Psoas muscle (tissue), 8 donors: Measurements from ENCODE around the gene UPF2. TPM values are rescaled to one million over a fixed set of nuclear protein-coding genes. Genes with fewer than 3 reads are reported as not detected.
A peak's percentile ranks its signal among the peaks of the same experiment; 100 is the strongest.

Experiments used
- ATAC-seq, 4 donors: fragments of 200-7000 bp; cut with Tn5 transposase; one replicate each; pipeline ENCODE4 v1.9.1; 2020; ENCODE audit warnings: moderate library complexity in 3 of 4, mild to moderate bottlenecking in 2 of 4
- DNase-seq, 2 donors: peaks; one replicate each; pipeline ENCODE4 v3.0.0-alpha.2; 2020
- H3K27ac ChIP-seq: fragments of 200-600 bp; one replicate; pipeline ENCODE4 v1.8.0; 2022
- H3K27me3 ChIP-seq, 3 donors: fragments of 200-600 bp in 1 of 3; one replicate each; pipeline versions ENCODE4 v1.6.1 to v1.8.0; 2013 to 2022; ENCODE audit warnings: low read length in 2 of 3, mild to moderate bottlenecking in 2 of 3, moderate library complexity in 1 of 3; ENCODE audit not compliant: insufficient read depth in 3 of 3
- H3K36me3 ChIP-seq, 2 donors: fragments of 200-600 bp in 1 of 2; one replicate each; pipeline versions ENCODE4 v1.6.1 to v1.8.0; 2013 to 2022; ENCODE audit warnings: low read depth in 1 of 2, mild to moderate bottlenecking in 1 of 2, moderate library complexity in 1 of 2; ENCODE audit not compliant: insufficient read depth in 1 of 2
- H3K4me1 ChIP-seq: fragments of 200-600 bp; one replicate; pipeline ENCODE4 v1.8.0; 2022
- H3K4me3 ChIP-seq: fragments of 200-600 bp; one replicate; pipeline ENCODE4 v1.8.0; 2022; ENCODE audit warnings: mild to moderate bottlenecking
- H3K9me3 ChIP-seq: fragments of 200-600 bp; one replicate; pipeline ENCODE4 v1.8.0; 2022
- CTCF ChIP-seq: fragments of 200-600 bp; IDR thresholded peaks from one replicate; pipeline ENCODE4 v1.8.0; 2022; ENCODE audit warnings: antibody characterized with exemption
- WGBS, 3 donors: extraction: QIAGEN DNeasy Blood & Tissue Kit; methylation state at CpG; one replicate each; pipeline versions ENCODE4 v1.1.6 to v1.1.7; 2013; 5-methylcytosine and 5-hydroxymethylcytosine counted together
- intact Hi-C, 2 donors: fragments of 100-400 bp; cut with DNase I; formaldehyde crosslinking; loops; one replicate each; pipeline versions ENCODE4 v1.11.0 to v1.14.2; 2022
- polyA plus RNA-seq, 3 donors: library from polyadenylated mRNA; stranded (reverse); fragments of 200-250 nt; gene quantifications; one replicate each; pipeline ENCODE4 v1.2.3, GENCODE V29; 2013
- total RNA-seq, 4 donors: library from RNA; stranded (reverse); fragmentation: NEBNext Ultra II Directional in 2 of 4; extraction: Animal tissue kit (Norgen Biotek cat#: 25700) in 2 of 4; gene quantifications; one replicate each; pipeline versions ENCODE4 v1.2.1 to v1.2.4, GENCODE V29; 2021 to 2023
- donor health status: healthy with polysubstance abuse.
- donor health status: DM: no; HTN: no; CAD: no; lungs with moderate emphysema.
- donor health status: Bipolar disorder and iron deficiency.
- donor health status: healthy.
- donor health status: DM: yes; HTN: yes; CAD: no.
- donor health status: DM: no; HTN: no; CAD: no.
- donor health status: DM: no; HTN: no; CAD: no.
- donor health status: DM: yes; HTN: yes; CAD: no.

The UPF2 gene
- total and polyA plus RNA-seq, 7 donors, result 12.7 to 35.1 (median 23.6) TPM

GRCh38 chr10:11874568-11875493 is 167.8 kb downstream of the UPF2 start:
- ATAC-seq, result no peak
- Histone ChIP-seq H3K27me3 (no peaks in the 10 kb centered on the region), H3K4me3 (no peak overlapping the region), H3K36me3 (no peaks in the 10 kb centered on the region), H3K4me1 (peaks cover 6% of the 10 kb centered on the region), H3K27ac (peak overlapping the region; percentile 30), H3K9me3 (no peaks in the 10 kb centered on the region)
- no peak for TF ChIP-seq CTCF
- WGBS, 3 donors, result 56 to 63% (median 61%) methylated on average over 20 of the region's 20 CpGs
- intact Hi-C loops, result no loop called here
- peak in 1 of 2 donors; percentile 30 for DNase-seq

GRCh38 chr10:11871466-11871865 is 171.1 kb downstream of the UPF2 start:
- DNase-seq (peak in 1 of 2 donors; percentile 26), ATAC-seq (peak; percentile 36 to 75 (median 70))
- Histone ChIP-seq H3K36me3 (no peaks in the 10 kb centered on the region), H3K27ac (peak overlapping the region; percentile 57), H3K4me1 (peaks cover 6% of the 10 kb centered on the region), H3K9me3 (no peaks in the 10 kb centered on the region), H3K4me3 (no peak overlapping the region), H3K27me3 (no peaks in the 10 kb centered on the region)
- intact Hi-C loops, result no loop called here
- WGBS, 3 donors, result 38 to 52% (median 51%) methylated on average over 9 of the region's 9 CpGs
- no peak for TF ChIP-seq CTCF

GRCh38 chr10:11870900-11871400 is 171.7 kb downstream of the UPF2 start:
- no peaks in the 10 kb centered on the region for H3K27me3 ChIP-seq
- peaks cover 4% of the 10 kb centered on the region for H3K4me1 ChIP-seq
- 74 to 79% (median 75%) methylated on average over 7 of the region's 7 CpGs for WGBS, 3 donors
- H3K36me3 ChIP-seq, result no peaks in the 10 kb centered on the region
- no peaks in the 10 kb centered on the region for H3K9me3 ChIP-seq
- ATAC-seq, result peak in 2 of 4 donors; percentile 49 to 59
- no peak for TF ChIP-seq CTCF
- H3K4me3 ChIP-seq, result no peak overlapping the region
- intact Hi-C loops, result no loop called here
- no peak for DNase-seq
- H3K27ac ChIP-seq, result peak overlapping the region; percentile 57

- H3K4me1 ChIP-seq, result no peaks in the 10 kb centered on the region
- TF ChIP-seq CTCF, result no peak
- ATAC-seq (peak in 2 of 4 donors; percentile 10 to 45), DNase-seq (peak in 1 of 2 donors; percentile 27)
- 33 to 52% (median 38%) methylated on average over 8 of the region's 8 CpGs for WGBS, 3 donors
- peak overlapping the region; percentile 46 for H3K27ac ChIP-seq
- H3K4me3 ChIP-seq, result peak overlapping the region; percentile 43
- intact Hi-C loops, result no loop called here
- H3K27me3 ChIP-seq, result no peaks in the 10 kb centered on the region
- H3K9me3 ChIP-seq, result no peaks in the 10 kb centered on the region
- no peaks in the 10 kb centered on the region for H3K36me3 ChIP-seq
These were observed 172.2 kb downstream of the UPF2 start for GRCh38 chr10:11870461-11870780.

Other genes with a start within 250 kb of the UPF2 start
- 1 to 10 TPM in 3 of 4 donors, under 1 TPM in 1; 0.91 to 2.8 (median 1.6) TPM for gene PROSER2, start 219.5 kb downstream of the UPF2 start, total RNA-seq
- 1 to 10 TPM in 1 of 3 donors, under 1 TPM in 2; 0.63 to 1.6 (median 0.70) TPM for gene PROSER2, start 219.5 kb downstream of the UPF2 start, polyA plus RNA-seq
- gene DHTKD1, start 26.1 kb upstream of the UPF2 start, total RNA-seq, result 10 to 100 TPM; 14.1 to 31.7 (median 20.0) TPM
- gene DHTKD1, start 26.1 kb upstream of the UPF2 start, polyA plus RNA-seq, result 10 to 100 TPM in 1 of 3 donors, 1 to 10 TPM in 2; 5.8 to 10.4 (median 6.1) TPM
- 1 to 10 TPM; 6.9 to 9.8 (median 8.5) TPM for gene SEC61A2, start 86.9 kb upstream of the UPF2 start, total RNA-seq
- gene SEC61A2, start 86.9 kb upstream of the UPF2 start, polyA plus RNA-seq, result 10 to 100 TPM in 1 of 3 donors, 1 to 10 TPM in 2; 5.9 to 16.0 (median 7.7) TPM
- gene NUDT5, start 153.1 kb upstream of the UPF2 start, total RNA-seq, result 1 to 10 TPM; 4.8 to 5.2 (median 5.2) TPM
- 10 to 100 TPM in 2 of 3 donors, 1 to 10 TPM in 1; 7.1 to 11.3 (median 11.0) TPM for gene NUDT5, start 153.1 kb upstream of the UPF2 start, polyA plus RNA-seq
- 10 to 100 TPM; 29.1 to 46.1 (median 38.6) TPM for gene CDC123, start 153.4 kb upstream of the UPF2 start, total RNA-seq
- 100 to 1,000 TPM in 1 of 3 donors, 10 to 100 TPM in 2; 33.6 to 103 (median 84.6) TPM for gene CDC123, start 153.4 kb upstream of the UPF2 start, polyA plus RNA-seq